Fibroblast of pulmonary artery (primary cell): ENCODE data around the gene PRKCD.

ENCODE experiments used
- DNase-seq: peaks from one replicate; pipeline ENCODE4 v3.0.0-alpha.2; 2010; ENCODE audit warnings: low read depth
- H3K4me3 ChIP-seq: replicated peaks from 2 replicates; pipeline ENCODE4 v1.5.1; 2011; ENCODE audit warnings: low read depth, mild to moderate bottlenecking, control low read depth, low read length, moderate library complexity
- CTCF ChIP-seq: IDR thresholded peaks from 2 replicates; pipeline ENCODE4 v1.5.1; 2011; ENCODE audit warnings: mild to moderate bottlenecking, control low read depth, low read length, inconsistent platforms; ENCODE audit errors: missing control alignments

Gene PRKCD

GRCh38 chr3:53185761-53186465 is 24.9 kb downstream of the PRKCD start:
- H3K4me3 ChIP-seq, result no peak overlapping the region
- no peak for DNase-seq
- no peak for TF ChIP-seq CTCF

- TF ChIP-seq CTCF, result no peak
- no peak overlapping the region for H3K4me3 ChIP-seq
- DNase-seq, result no peak
These were observed 25.7 kb downstream of the PRKCD start for GRCh38 chr3:53186726-53187125.

GRCh38 chr3:53187430-53187829 is 26.4 kb downstream of the PRKCD start:
- DNase-seq, result no peak
- H3K4me3 ChIP-seq, result no peak overlapping the region
- no peak for TF ChIP-seq CTCF

- TF ChIP-seq CTCF, result no peak
- no peak overlapping the region for H3K4me3 ChIP-seq
- DNase-seq, result no peak
These were observed 27.2 kb downstream of the PRKCD start for GRCh38 chr3:53188136-53188685.

- H3K4me3 ChIP-seq, result no peak overlapping the region
- no peak for TF ChIP-seq CTCF
- no peak for DNase-seq
These were observed 27.7 kb downstream of the PRKCD start for GRCh38 chr3:53188720-53189119.

- no peak for DNase-seq
- H3K4me3 ChIP-seq, result no peak overlapping the region
- TF ChIP-seq CTCF, result no peak
These were observed 28.3 kb downstream of the PRKCD start for GRCh38 chr3:53189276-53189675.

GRCh38 chr3:53190659-53191058 is 29.6 kb downstream of the PRKCD start:
- H3K4me3 ChIP-seq, result no peak overlapping the region
- DNase-seq, result no peak
- no peak for TF ChIP-seq CTCF
